GM13977 (cell line): ENCODE data around the gene HTR3D.
"Not testable (repeated sequence)": the region's sequence is repeated elsewhere in the genome, so short reads cannot be mapped to it uniquely, and the experiment has no call there.

ENCODE experiments used
- DNase-seq: peaks from one replicate; pipeline ENCODE4 v3.0.0; 2012; ENCODE audit warnings: low spot score
- in situ Hi-C: fragments of 300-500 bp; cut with MboI; formaldehyde crosslinking; loops from one replicate; pipeline ENCODE4 v1.12.0; 2022; ENCODE audit warnings: low sequenced_read_pairs, low pct_unique_long_range_greater_than_20kb, mixed read lengths, inconsistent platforms; ENCODE audit not compliant: unreplicated experiment
- TF ChIP-seq, protein P1 (sequence below): IDR thresholded peaks from 2 replicates; pipeline ENCODE4 v1.5.1; 2012; ENCODE audit warnings: mild to moderate bottlenecking, control low read depth; ENCODE audit not compliant: insufficient read depth; ENCODE audit errors: extremely low read depth, missing control alignments

HTR3D gene

DNA sequence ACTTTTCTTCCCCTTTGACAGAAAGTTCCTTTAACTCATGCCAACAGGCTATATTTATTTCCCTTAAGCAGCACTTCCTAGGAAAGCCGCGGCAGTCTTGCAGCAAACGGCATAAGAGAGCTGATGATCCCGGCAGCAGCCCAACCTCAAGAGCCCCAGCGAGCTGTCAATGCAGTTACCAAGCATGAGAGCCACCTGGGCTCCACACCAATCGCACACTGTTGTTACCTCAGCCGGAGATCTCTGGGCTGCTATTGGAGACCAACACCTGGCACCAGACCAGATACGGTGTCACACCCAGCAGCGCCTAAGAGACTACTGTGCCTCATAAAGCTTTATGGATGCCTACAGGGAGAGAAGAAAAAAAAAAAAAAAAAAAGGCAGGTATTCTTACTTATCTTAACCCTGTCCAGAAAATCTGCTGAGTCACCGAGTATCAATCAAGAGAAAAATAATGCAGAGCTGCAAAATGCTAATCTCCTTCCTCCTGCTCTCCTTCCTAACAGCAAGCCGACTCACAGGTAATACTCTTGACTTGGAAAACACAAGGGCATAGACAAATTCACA, 25.5 kb upstream of the HTR3D start:
- DNase-seq: peak; percentile 69
- TF ChIP-seq, protein P1, sequence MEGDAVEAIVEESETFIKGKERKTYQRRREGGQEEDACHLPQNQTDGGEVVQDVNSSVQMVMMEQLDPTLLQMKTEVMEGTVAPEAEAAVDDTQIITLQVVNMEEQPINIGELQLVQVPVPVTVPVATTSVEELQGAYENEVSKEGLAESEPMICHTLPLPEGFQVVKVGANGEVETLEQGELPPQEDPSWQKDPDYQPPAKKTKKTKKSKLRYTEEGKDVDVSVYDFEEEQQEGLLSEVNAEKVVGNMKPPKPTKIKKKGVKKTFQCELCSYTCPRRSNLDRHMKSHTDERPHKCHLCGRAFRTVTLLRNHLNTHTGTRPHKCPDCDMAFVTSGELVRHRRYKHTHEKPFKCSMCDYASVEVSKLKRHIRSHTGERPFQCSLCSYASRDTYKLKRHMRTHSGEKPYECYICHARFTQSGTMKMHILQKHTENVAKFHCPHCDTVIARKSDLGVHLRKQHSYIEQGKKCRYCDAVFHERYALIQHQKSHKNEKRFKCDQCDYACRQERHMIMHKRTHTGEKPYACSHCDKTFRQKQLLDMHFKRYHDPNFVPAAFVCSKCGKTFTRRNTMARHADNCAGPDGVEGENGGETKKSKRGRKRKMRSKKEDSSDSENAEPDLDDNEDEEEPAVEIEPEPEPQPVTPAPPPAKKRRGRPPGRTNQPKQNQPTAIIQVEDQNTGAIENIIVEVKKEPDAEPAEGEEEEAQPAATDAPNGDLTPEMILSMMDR: no peak

DNA sequence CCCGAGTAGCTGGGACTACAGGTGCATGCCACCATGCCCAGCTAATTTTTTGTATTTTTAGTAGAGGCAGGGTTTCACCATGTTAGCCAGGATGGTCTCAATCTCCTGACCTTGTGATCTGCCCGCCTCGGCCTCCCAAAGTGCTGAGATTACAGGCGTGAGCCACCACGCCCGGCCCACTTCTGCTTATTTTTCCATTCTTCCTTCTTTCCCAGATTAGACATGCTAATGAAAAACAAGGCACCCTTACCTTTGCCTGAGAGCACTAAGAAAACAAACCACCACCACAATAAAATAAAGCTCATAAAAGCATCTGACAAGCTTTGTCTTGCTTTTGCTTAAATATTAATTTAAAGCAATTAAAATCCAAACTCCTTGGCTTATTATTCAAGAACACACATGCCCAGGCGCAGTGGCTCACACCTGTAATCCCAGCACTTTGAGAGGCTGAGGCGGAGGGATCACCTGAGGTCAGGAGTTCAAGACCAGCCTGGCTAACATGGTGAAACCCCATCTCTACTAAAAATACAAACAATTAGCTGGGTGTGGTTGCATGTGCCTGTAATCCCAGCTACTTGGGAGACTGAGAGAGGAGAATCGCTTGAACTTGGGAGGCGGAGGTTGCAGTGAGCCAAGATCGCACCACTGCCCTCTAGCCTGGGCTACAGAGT, 24.3 kb upstream of the HTR3D start:
- in situ Hi-C loops: loop anchor here (10.0 kb wide), 1 partner anchor 102 kb away; no protein-coding TSS in a partner anchor
- DNase-seq: not testable (repeated sequence)

More for the DNA sequence above, 25.5 kb upstream of the HTR3D start:
- in situ Hi-C loops: loop anchor here (10.0 kb wide), 1 partner anchor 101 kb away; no protein-coding TSS in a partner anchor

GRCh38 chr3:184008161-184008560, 23.4 kb upstream of the HTR3D start:
- DNase-seq: no peak
- TF ChIP-seq, protein P1: no peak
- in situ Hi-C loops: loop anchor here (10.0 kb wide), 1 partner anchor 103 kb away; no protein-coding TSS in a partner anchor

- TF ChIP-seq, protein P1: no peak
- no peak for DNase-seq
- in situ Hi-C loops: no loop called here
Observed at GRCh38 chr3:184011230-184011876, 20.2 kb upstream of the HTR3D start.

GRCh38 chr3:184011937-184012889, 19.3 kb upstream of the HTR3D start:
- TF ChIP-seq, protein P1: no peak
- in situ Hi-C loops: no loop called here
- DNase-seq: no peak

DNA sequence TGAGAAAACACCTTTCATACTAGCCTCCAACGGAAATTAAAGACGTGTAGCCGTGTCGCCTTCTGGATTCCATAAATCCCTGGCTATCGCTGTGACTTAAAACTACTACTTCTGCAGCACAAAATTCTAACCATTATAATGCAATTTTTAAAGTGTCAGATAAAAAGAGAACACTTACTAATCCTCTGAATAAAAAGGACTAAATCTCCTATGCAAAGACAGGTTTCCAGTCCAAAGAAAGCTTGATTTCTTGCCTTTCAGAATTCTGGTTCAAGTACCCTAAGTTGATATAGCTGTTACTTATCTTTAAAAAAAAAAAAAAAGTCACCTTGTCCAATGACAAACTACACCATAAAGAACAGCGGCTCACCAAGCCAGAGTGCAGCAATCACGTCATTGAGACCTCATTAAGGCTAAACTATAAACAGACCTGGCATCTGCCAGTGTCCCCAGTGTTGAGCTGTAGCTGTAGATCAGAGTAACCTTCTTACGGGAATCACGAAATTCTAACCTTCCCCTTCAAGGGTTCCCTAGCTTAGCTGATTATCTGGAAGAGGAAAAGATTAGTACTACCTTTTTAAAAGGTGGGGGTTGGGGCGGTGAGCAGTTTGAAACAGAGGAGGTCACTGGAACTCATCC, 16.0 kb upstream of the HTR3D start:
- in situ Hi-C loops: no loop called here
- TF ChIP-seq, protein P1: no peak
- DNase-seq: no peak
